DOHH2 (cell line): ENCODE measurements around the gene FOXK2.

Experiments used
- H3F3A ChIP-seq: fragments of 200-600 bp; sonication (generic), shearing (Covaris generic); 2 replicates; pipeline ENCODE4 v1.6.0; 2016; ENCODE audit warnings: antibody characterized with exemption, mild to moderate bottlenecking; ENCODE audit not compliant: control insufficient read depth, insufficient read depth
- H3K27ac ChIP-seq: fragments of 200-600 bp; sonication (generic); 2 replicates; pipeline ENCODE4 v1.5.1; 2014; ENCODE audit warnings: low read depth, mild to moderate bottlenecking, low read length, moderate library complexity
- H3K27me3 ChIP-seq: fragments of 200-600 bp; sonication (generic); 2 replicates; pipeline ENCODE4 v1.6.1; 2014; ENCODE audit warnings: mild to moderate bottlenecking, low read length, mixed read lengths; ENCODE audit not compliant: control insufficient read depth
- H3K36me3 ChIP-seq: fragments of 200-600 bp; sonication (generic); 2 replicates; pipeline ENCODE4 v1.6.1; 2014; ENCODE audit warnings: mild to moderate bottlenecking, low read length, moderate library complexity, mixed read lengths; ENCODE audit not compliant: control insufficient read depth
- H3K4me1 ChIP-seq: fragments of 200-600 bp; sonication (generic); 2 replicates; pipeline ENCODE4 v1.6.1; 2014; ENCODE audit warnings: mild to moderate bottlenecking, low read length, mixed read lengths; ENCODE audit not compliant: control insufficient read depth
- H3K4me2 ChIP-seq: fragments of 200-600 bp; sonication (generic); 2 replicates; pipeline ENCODE4 v1.6.0; 2014; ENCODE audit warnings: mild to moderate bottlenecking, low read length, moderate library complexity
- H3K4me3 ChIP-seq: fragments of 200-600 bp; sonication (generic); 2 replicates; pipeline ENCODE4 v1.5.1; 2014; ENCODE audit warnings: mild to moderate bottlenecking, low read length, mixed read lengths
- H3K79me2 ChIP-seq: fragments of 200-600 bp; sonication (generic); 2 replicates; pipeline ENCODE4 v1.6.1; 2014; ENCODE audit warnings: mild to moderate bottlenecking, low read length, mixed read lengths; ENCODE audit not compliant: control insufficient read depth
- H3K9me2 ChIP-seq: fragments of 200-600 bp; sonication (generic); replicated peaks from 2 replicates; pipeline ENCODE4 v1.6.1; 2014; ENCODE audit warnings: mild to moderate bottlenecking, low read length, mixed read lengths; ENCODE audit not compliant: control insufficient read depth
- H3K9me3 ChIP-seq: fragments of 200-600 bp; sonication (generic); 2 replicates; pipeline ENCODE4 v1.6.1; 2014; ENCODE audit warnings: antibody characterized with exemption, low read length, mixed read lengths; ENCODE audit not compliant: control insufficient read depth, insufficient read depth
- H4K20me1 ChIP-seq: fragments of 200-600 bp; sonication (generic); 2 replicates; pipeline ENCODE4 v1.6.0; 2014; ENCODE audit warnings: low read depth, mild to moderate bottlenecking, antibody characterized with exemption, low read length, moderate library complexity; ENCODE audit not compliant: control insufficient read depth, insufficient read depth
- EZH2phosphoT487 ChIP-seq: fragments of 200-600 bp; sonication (generic); IDR thresholded peaks from 2 replicates; pipeline ENCODE4 v1.6.1; 2017; ENCODE audit warnings: borderline replicate concordance, mild to moderate bottlenecking, antibody characterized with exemption, low read length, moderate library complexity, mixed read lengths
- TF ChIP-seq, protein P1 (sequence below): fragments of 200-600 bp; sonication (generic); IDR thresholded peaks from one replicate; pipeline ENCODE4 v1.5.1; 2014; ENCODE audit warnings: antibody characterized with exemption, mild to moderate bottlenecking, low read depth, low read length; ENCODE audit not compliant: poor library complexity, severe bottlenecking

FOXK2 gene

DNA sequence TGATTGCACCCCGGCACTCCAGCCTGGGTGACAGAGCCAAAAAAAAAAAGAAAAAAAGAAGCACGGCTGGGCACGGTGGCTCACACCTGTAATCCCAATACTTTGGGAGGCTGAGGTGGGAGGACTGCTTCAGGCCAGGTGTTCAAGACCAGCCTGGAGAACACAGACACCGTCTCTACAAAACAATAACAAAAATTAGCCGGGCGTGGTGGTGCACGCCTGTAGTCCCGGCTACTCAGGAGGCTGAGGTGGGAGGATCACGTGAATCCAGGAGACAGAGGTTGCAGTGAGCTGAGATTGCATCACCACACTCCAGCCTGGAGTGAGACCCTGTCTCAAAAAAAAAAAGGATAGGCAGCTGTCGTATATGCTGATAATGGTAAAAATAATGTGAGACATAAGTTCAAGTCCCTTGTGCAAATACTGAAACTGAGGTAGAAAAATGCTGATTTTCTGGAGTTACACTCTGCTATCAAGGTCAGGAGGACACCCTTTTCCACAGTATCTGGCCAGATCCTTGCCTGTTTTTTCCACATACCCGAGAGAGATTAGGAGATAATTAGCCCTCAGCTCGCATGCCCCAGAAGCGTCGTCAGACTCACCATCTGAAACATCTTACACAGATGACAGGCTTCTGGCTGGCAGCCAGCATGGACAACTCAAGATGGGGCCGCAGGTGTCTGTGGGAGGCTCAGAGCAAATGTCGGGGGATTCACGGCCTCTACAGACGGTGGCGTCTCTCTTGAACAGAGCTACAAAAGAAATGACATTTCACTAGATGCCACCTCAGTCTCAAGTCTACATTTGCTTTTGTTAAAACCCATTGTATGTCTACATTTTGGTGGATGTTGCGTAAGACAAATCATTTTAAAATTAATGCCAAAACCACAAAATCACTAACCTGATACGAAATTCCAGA, 91.9 kb downstream of the FOXK2 start:
- H3K79me2 ChIP-seq = no peaks in the 10 kb centered on the region
- no peaks in the 10 kb centered on the region for H3K9me3 ChIP-seq
- H3K4me2 ChIP-seq = no peak overlapping the region
- H3K4me3 ChIP-seq = no peak overlapping the region
- no peak overlapping the region for H3K27ac ChIP-seq
- H3K27me3 ChIP-seq = no peaks in the 10 kb centered on the region
- H3F3A ChIP-seq = peaks cover 7% of the 10 kb centered on the region
- H4K20me1 ChIP-seq = no peaks in the 10 kb centered on the region
- no peaks in the 10 kb centered on the region for H3K9me2 ChIP-seq
- no peak for TF ChIP-seq EZH2phosphoT487
- TF ChIP-seq, protein P1, sequence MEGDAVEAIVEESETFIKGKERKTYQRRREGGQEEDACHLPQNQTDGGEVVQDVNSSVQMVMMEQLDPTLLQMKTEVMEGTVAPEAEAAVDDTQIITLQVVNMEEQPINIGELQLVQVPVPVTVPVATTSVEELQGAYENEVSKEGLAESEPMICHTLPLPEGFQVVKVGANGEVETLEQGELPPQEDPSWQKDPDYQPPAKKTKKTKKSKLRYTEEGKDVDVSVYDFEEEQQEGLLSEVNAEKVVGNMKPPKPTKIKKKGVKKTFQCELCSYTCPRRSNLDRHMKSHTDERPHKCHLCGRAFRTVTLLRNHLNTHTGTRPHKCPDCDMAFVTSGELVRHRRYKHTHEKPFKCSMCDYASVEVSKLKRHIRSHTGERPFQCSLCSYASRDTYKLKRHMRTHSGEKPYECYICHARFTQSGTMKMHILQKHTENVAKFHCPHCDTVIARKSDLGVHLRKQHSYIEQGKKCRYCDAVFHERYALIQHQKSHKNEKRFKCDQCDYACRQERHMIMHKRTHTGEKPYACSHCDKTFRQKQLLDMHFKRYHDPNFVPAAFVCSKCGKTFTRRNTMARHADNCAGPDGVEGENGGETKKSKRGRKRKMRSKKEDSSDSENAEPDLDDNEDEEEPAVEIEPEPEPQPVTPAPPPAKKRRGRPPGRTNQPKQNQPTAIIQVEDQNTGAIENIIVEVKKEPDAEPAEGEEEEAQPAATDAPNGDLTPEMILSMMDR = no peak
- H3K4me1 ChIP-seq = peaks cover 6% of the 10 kb centered on the region; the same call in 1 of the 2 replicates
- H3K36me3 ChIP-seq = peaks cover 32% of the 10 kb centered on the region

GRCh38 chr17:82613283-82614094, 94.0 kb downstream of the FOXK2 start:
- H4K20me1 ChIP-seq = no peaks in the 10 kb centered on the region
- no peaks in the 10 kb centered on the region for H3K9me3 ChIP-seq
- peaks cover 6% of the 10 kb centered on the region; the same call in 1 of the 2 replicates for H3K4me1 ChIP-seq
- H3K27ac ChIP-seq = no peak overlapping the region
- H3K9me2 ChIP-seq = no peaks in the 10 kb centered on the region
- no peaks in the 10 kb centered on the region for H3K27me3 ChIP-seq
- no peak for TF ChIP-seq EZH2phosphoT487
- TF ChIP-seq, protein P1 = no peak
- peaks cover 38% of the 10 kb centered on the region for H3K36me3 ChIP-seq
- peaks cover 7% of the 10 kb centered on the region for H3F3A ChIP-seq
- H3K4me3 ChIP-seq = no peak overlapping the region
- no peak overlapping the region for H3K4me2 ChIP-seq
- H3K79me2 ChIP-seq = no peaks in the 10 kb centered on the region

- peaks cover 6% of the 10 kb centered on the region for H3F3A ChIP-seq
- H3K4me1 ChIP-seq = peaks cover 6% of the 10 kb centered on the region; the same call in 1 of the 2 replicates
- no peaks in the 10 kb centered on the region for H3K9me3 ChIP-seq
- no peak for TF ChIP-seq EZH2phosphoT487
- TF ChIP-seq, protein P1 = no peak
- H3K27ac ChIP-seq = no peak overlapping the region
- H3K27me3 ChIP-seq = no peaks in the 10 kb centered on the region
- H3K36me3 ChIP-seq = peaks cover 45% of the 10 kb centered on the region
- no peak overlapping the region for H3K4me3 ChIP-seq
- no peaks in the 10 kb centered on the region for H4K20me1 ChIP-seq
- H3K4me2 ChIP-seq = no peak overlapping the region
- no peaks in the 10 kb centered on the region for H3K9me2 ChIP-seq
- H3K79me2 ChIP-seq = no peaks in the 10 kb centered on the region
Observed at GRCh38 chr17:82614095-82614631, 94.6 kb downstream of the FOXK2 start.
